Measurements from ENCODE around the gene MTF2. TPM values are rescaled to one million over a fixed set of nuclear protein-coding genes. Genes with fewer than 3 reads are reported as not detected.

Gene MTF2
- polyA plus RNA-seq, 1 donor (not counting 4 experiments of a cell fraction or from before 2014, with no cell fraction given): 24.8 TPM

DNA sequence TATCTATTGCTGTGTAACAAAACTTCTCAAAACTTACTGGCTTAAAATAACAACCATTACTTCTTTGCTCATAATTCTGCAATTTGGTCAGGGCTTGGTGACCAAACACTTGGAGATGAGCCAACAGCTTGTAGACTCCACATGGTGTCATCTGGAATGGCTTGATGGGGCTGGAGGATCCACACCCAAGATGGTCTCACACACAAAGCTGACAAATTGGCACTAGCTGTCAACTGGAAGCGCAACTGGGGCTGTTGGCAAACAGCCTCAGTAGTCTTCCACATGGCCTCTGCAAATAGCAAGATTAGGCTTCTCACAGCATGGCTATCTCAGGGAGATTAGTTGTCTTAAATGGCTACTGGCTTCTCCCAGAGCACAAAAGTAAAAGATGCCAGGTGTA is 27.1 kb upstream of the MTF2 start:
- no peak overlapping the region for H3K4me2 ChIP-seq (ENCODE audit: control insufficient read depth, extremely low read depth, insufficient read depth, low read depth, low read length)
- no peak overlapping the region for H3K9ac ChIP-seq (ENCODE audit: control insufficient read depth, extremely low read depth, insufficient read depth, low read length)
- H3K9me3 ChIP-seq (ENCODE audit: control insufficient read depth, low read depth, low read length): no peaks in the 10 kb centered on the region
- H3K27ac ChIP-seq (ENCODE audit: control insufficient read depth, insufficient read depth, low read length): no peak overlapping the region
- H2AFZ ChIP-seq (ENCODE audit: control insufficient read depth, low read length): no peak overlapping the region
- dilution Hi-C loops (cut with MboI; ENCODE audit: extremely low pct_ligation_motif_present, low sequenced_read_pairs): no loop called here
- FAIRE-seq (no peak), DNase-seq (ENCODE audit: low read depth, low spot score) (no peak)
- TF ChIP-seq, protein P1, sequence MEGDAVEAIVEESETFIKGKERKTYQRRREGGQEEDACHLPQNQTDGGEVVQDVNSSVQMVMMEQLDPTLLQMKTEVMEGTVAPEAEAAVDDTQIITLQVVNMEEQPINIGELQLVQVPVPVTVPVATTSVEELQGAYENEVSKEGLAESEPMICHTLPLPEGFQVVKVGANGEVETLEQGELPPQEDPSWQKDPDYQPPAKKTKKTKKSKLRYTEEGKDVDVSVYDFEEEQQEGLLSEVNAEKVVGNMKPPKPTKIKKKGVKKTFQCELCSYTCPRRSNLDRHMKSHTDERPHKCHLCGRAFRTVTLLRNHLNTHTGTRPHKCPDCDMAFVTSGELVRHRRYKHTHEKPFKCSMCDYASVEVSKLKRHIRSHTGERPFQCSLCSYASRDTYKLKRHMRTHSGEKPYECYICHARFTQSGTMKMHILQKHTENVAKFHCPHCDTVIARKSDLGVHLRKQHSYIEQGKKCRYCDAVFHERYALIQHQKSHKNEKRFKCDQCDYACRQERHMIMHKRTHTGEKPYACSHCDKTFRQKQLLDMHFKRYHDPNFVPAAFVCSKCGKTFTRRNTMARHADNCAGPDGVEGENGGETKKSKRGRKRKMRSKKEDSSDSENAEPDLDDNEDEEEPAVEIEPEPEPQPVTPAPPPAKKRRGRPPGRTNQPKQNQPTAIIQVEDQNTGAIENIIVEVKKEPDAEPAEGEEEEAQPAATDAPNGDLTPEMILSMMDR (optimal IDR thresholded peaks at IDR 0.05 in 1 of 3, IDR thresholded peaks at IDR 0.05 in 1 of 3, conservative IDR thresholded peaks at IDR 0.05 in 1 of 3; ENCODE audit: extremely low read depth in 1 of 3, insufficient read depth in 2 of 3, low read length in 3 of 3): no peak
- TF ChIP-seq EZH2 (IDR thresholded peaks at IDR 0.05; ENCODE audit: low read length): no peak
- H3K4me3 ChIP-seq (ENCODE audit: control insufficient read depth in 2 of 3, extremely low read depth in 1 of 3, insufficient read depth in 2 of 3, low read depth in 1 of 3, low read length in 3 of 3): no peak overlapping the region
- no peaks in the 10 kb centered on the region for H3K36me3 ChIP-seq (ENCODE audit: control insufficient read depth in 2 of 2, extremely low read depth in 1 of 2, insufficient read depth in 2 of 2, low read length in 2 of 2)
- no peaks in the 10 kb centered on the region for H4K20me1 ChIP-seq (ENCODE audit: control insufficient read depth, extremely low read depth, insufficient read depth, low read length)
- H3K9me1 ChIP-seq (ENCODE audit: control insufficient read depth, extremely low read depth, insufficient read depth, low read length): no peaks in the 10 kb centered on the region
- no peaks in the 10 kb centered on the region for H3K27me3 ChIP-seq (ENCODE audit: control insufficient read depth, extremely low read depth, insufficient read depth, low read length)
- no peaks in the 10 kb centered on the region for H3K79me2 ChIP-seq (ENCODE audit: control insufficient read depth, insufficient read depth, low read length)
- H3K4me1 ChIP-seq (ENCODE audit: control insufficient read depth, extremely low read depth, insufficient read depth, low read length): no peaks in the 10 kb centered on the region

DNA sequence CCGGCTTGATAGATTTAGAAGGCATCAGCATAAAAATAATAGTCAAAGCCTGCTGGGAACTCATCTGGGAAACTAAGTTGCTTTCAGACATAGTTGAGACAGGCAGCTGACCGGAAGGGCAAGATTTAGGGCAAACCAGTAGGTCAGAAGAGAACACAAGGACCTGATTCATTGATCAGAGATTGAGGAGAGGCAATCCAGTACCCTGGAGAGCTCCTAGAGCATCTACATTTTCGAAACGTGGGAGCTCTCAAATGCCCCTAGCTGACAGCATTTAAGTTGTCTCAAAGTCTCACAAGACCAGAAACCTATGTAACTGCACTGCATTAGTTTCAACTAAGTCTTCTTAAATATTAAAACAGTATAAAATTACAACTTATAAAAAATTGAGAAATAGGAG is 22.9 kb upstream of the MTF2 start:
- TF ChIP-seq EZH2 (IDR thresholded peaks at IDR 0.05; ENCODE audit: low read length): no peak
- TF ChIP-seq, protein P1 (optimal IDR thresholded peaks at IDR 0.05 in 1 of 3, IDR thresholded peaks at IDR 0.05 in 1 of 3, conservative IDR thresholded peaks at IDR 0.05 in 1 of 3; ENCODE audit: extremely low read depth in 1 of 3, insufficient read depth in 2 of 3, low read length in 3 of 3): no peak
- Histone ChIP-seq H3K27me3 (ENCODE audit: control insufficient read depth, extremely low read depth, insufficient read depth, low read length) (no peaks in the 10 kb centered on the region), H3K4me3 (ENCODE audit: control insufficient read depth in 2 of 3, extremely low read depth in 1 of 3, insufficient read depth in 2 of 3, low read depth in 1 of 3, low read length in 3 of 3) (no peak overlapping the region), H3K36me3 (ENCODE audit: control insufficient read depth in 2 of 2, extremely low read depth in 1 of 2, insufficient read depth in 2 of 2, low read length in 2 of 2) (no peaks in the 10 kb centered on the region), H3K79me2 (ENCODE audit: control insufficient read depth, insufficient read depth, low read length) (no peaks in the 10 kb centered on the region), H3K4me1 (ENCODE audit: control insufficient read depth, extremely low read depth, insufficient read depth, low read length) (no peaks in the 10 kb centered on the region), H3K27ac (ENCODE audit: control insufficient read depth, insufficient read depth, low read length) (no peak overlapping the region), H2AFZ (ENCODE audit: control insufficient read depth, low read length) (no peak overlapping the region), H3K4me2 (ENCODE audit: control insufficient read depth, extremely low read depth, insufficient read depth, low read depth, low read length) (no peak overlapping the region), H4K20me1 (ENCODE audit: control insufficient read depth, extremely low read depth, insufficient read depth, low read length) (no peaks in the 10 kb centered on the region), H3K9me1 (ENCODE audit: control insufficient read depth, extremely low read depth, insufficient read depth, low read length) (no peaks in the 10 kb centered on the region), H3K9ac (ENCODE audit: control insufficient read depth, extremely low read depth, insufficient read depth, low read length) (no peak overlapping the region), H3K9me3 (ENCODE audit: control insufficient read depth, low read depth, low read length) (no peaks in the 10 kb centered on the region)
- DNase-seq (ENCODE audit: low read depth, low spot score): no peak
- no peak for FAIRE-seq
- dilution Hi-C loops (cut with MboI; ENCODE audit: extremely low pct_ligation_motif_present, low sequenced_read_pairs): no loop called here

Measured in keratinocyte (primary cell).